HepG2 (cell line): ENCODE results near the gene ODAD4. TPM values are rescaled to one million over a fixed set of nuclear protein-coding genes. Genes with fewer than 3 reads are reported as not detected.
A peak's percentile ranks its signal among the peaks of the same experiment; 100 is the strongest.

Experiments
- ATF1 ChIP-seq: IDR thresholded peaks from 2 replicates; pipeline ENCODE4 v1.6.1; 2016; ENCODE audit warnings: mild to moderate bottlenecking, control low read depth
- CC2D1A ChIP-seq: sonication (generic); formaldehyde crosslinking; IDR thresholded peaks from 2 replicates; pipeline ENCODE4 v1.8.1; 2023; ENCODE audit warnings: mild to moderate bottlenecking, missing genetic modification reagents
- FOXO1 ChIP-seq: sonication (generic); formaldehyde crosslinking; IDR thresholded peaks from 2 replicates; pipeline ENCODE4 v1.4.0; 2020; ENCODE audit warnings: missing genetic modification reagents
- HOXA5 ChIP-seq: sonication (generic); formaldehyde crosslinking; IDR thresholded peaks from 2 replicates; pipeline ENCODE4 v1.4.0; 2020; ENCODE audit warnings: missing genetic modification reagents
- KLF9 ChIP-seq: IDR thresholded peaks from 2 replicates; pipeline ENCODE4 v1.6.1; 2016; ENCODE audit warnings: low read depth
- MIER2 ChIP-seq: IDR thresholded peaks from 2 replicates; pipeline ENCODE4 v1.6.1; 2016; ENCODE audit warnings: missing biosample characterization, missing genetic modification reagents
- NFE2L2 ChIP-seq: fragments of 150-350 bp; IDR thresholded peaks from 2 replicates; pipeline ENCODE4 v1.6.1; 2014; ENCODE audit warnings: low read length
- PAF1 ChIP-seq: IDR thresholded peaks from 2 replicates; pipeline ENCODE4 v1.6.1; 2016; ENCODE audit warnings: missing genetic modification reagents, missing compliant biosample characterization
- PTBP1 ChIP-seq: fragments of 200-400 bp; formaldehyde crosslinking; IDR thresholded peaks from 2 replicates; pipeline ENCODE4 v1.6.1; 2018; ENCODE audit warnings: low read length, low read depth; ENCODE audit not compliant: poor library complexity, severe bottlenecking
- RNF2 ChIP-seq: fragments of 450-650 bp; conservative IDR thresholded peaks from 2 replicates; pipeline ENCODE4 v1.6.1; 2016; ENCODE audit warnings: low read depth
- STAG1 ChIP-seq: sonication (generic); formaldehyde crosslinking; IDR thresholded peaks from 2 replicates; pipeline ENCODE4 v1.4.0; 2020; ENCODE audit warnings: missing genetic modification reagents
- ZKSCAN1 ChIP-seq: fragments of 150-350 bp; IDR thresholded peaks from 2 replicates; pipeline ENCODE4 v1.6.1; 2014; ENCODE audit warnings: low read length
- ZNF674 ChIP-seq: sonication (generic); formaldehyde crosslinking; IDR thresholded peaks from 2 replicates; pipeline ENCODE4 v1.5.0; 2020; ENCODE audit warnings: low read depth, mild to moderate bottlenecking, missing genetic modification reagents
- ZNF7 ChIP-seq: IDR thresholded peaks from 2 replicates; pipeline ENCODE4 v1.6.1; 2016; ENCODE audit warnings: missing biosample characterization, missing genetic modification reagents
- ZNF703 ChIP-seq: sonication (generic); formaldehyde crosslinking; IDR thresholded peaks from 2 replicates; pipeline ENCODE4 v1.5.1; 2020; ENCODE audit warnings: missing genetic modification reagents, mild to moderate bottlenecking, moderate library complexity, borderline replicate concordance
- ZNF724P ChIP-seq: sonication (generic); formaldehyde crosslinking; IDR thresholded peaks from 2 replicates; pipeline ENCODE4 v1.8.0; 2022; ENCODE audit warnings: missing genetic modification reagents, borderline replicate concordance
- polyA plus RNA-seq, 8 experiments: library from polyadenylated mRNA; depleted of rRNA in 3 of 8; stranded (reverse) in 7 of 8; unstranded in 1 of 8; fragments of >200 nt; fragmentation: Illumina TruSeq in 4 of 8; extraction: Trizol in 4 of 8; gene quantifications; 2 replicates each; pipeline versions ENCODE4 v1.2.1 to v1.2.3, GENCODE V29; 2011 to 2016; ENCODE audit warnings: low read depth in 4 of 8, missing spikeins in 1 of 8, mixed read lengths in 1 of 8; ENCODE audit not compliant: insufficient read depth in 1 of 8
- total RNA-seq, 5 experiments: library from RNA; depleted of rRNA; stranded (reverse); fragments of >200 nt; fragmentation: Illumina TruSeq; extraction: Trizol; gene quantifications; 2 replicates each; pipeline ENCODE4 v1.2.3, GENCODE V29; 2016; ENCODE audit warnings: low read depth in 1 of 5
- TF ChIP-seq, protein P1 (sequence below): sonication (generic); formaldehyde crosslinking; IDR thresholded peaks from 2 replicates; pipeline ENCODE4 v1.9.0; 2021; ENCODE audit warnings: missing genetic modification reagents, borderline replicate concordance
- TF ChIP-seq, protein P2 (sequence below): sonication (generic); formaldehyde crosslinking; IDR thresholded peaks from 2 replicates; pipeline ENCODE4 v1.4.0; 2020; ENCODE audit warnings: missing genetic modification reagents, borderline replicate concordance
- TF ChIP-seq, protein P3 (sequence below): sonication (generic); formaldehyde crosslinking; IDR thresholded peaks from 2 replicates; pipeline ENCODE4 v1.4.0; 2020; ENCODE audit warnings: mild to moderate bottlenecking, missing genetic modification reagents, borderline replicate concordance
- TF ChIP-seq, protein P4 (sequence below): sonication (generic); formaldehyde crosslinking; IDR thresholded peaks from 2 replicates; pipeline ENCODE4 v1.8.1; 2023; ENCODE audit warnings: missing genetic modification reagents, inconsistent platforms, borderline replicate concordance
- TF ChIP-seq, protein P5 (sequence below): IDR thresholded peaks from 2 replicates; pipeline ENCODE4 v1.6.1; 2016; ENCODE audit warnings: low read depth, control low read depth

ODAD4 gene
- total and polyA plus RNA-seq, 2 of the 13 experiments (the other 11 are each of a cell fraction or from before 2014, with no cell fraction given), result 0.48 to 0.53 TPM

DNA sequence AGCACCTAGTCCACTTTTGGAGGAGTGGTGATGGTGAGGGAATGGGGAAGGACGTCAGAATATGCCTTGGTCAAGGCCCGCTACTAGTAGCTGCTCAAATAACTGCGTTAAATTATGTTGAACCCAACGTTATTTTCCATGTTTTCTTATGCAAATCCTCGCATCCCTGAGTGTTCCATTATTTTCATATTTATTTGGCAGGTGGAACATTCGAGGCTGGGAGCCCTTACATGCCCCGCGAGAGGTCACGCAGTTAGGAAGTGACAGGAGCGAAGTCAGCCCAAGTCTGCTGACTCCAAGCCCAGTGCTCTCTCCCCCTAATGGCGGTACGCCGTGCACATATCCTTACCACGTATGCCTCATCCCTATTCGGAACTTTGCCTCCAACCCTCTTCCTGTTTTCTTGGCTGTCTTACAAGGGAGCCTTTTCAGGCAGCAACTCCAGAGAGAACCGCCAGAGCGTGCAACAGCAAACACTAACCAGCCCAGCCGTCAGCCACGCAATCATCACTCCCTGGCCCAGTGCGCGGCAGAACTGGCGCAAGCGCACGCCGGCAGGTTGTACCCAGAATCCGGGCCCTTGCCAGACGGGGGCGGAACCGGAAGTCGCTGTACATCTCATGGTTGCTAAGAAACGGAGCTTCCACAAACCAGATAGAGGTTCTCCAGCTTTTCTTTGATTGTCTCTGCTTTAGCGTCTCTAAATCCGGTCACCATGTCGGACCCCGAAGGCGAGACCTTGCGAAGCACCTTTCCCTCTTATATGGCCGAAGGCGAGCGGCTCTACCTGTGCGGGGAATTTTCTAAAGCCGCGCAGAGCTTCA is at the start of gene ODAD4 (continued):
- TF ChIP-seq RNF2, result peak; percentile 64; the same call in 1 of the 2 replicates
- TF ChIP-seq, protein P1, sequence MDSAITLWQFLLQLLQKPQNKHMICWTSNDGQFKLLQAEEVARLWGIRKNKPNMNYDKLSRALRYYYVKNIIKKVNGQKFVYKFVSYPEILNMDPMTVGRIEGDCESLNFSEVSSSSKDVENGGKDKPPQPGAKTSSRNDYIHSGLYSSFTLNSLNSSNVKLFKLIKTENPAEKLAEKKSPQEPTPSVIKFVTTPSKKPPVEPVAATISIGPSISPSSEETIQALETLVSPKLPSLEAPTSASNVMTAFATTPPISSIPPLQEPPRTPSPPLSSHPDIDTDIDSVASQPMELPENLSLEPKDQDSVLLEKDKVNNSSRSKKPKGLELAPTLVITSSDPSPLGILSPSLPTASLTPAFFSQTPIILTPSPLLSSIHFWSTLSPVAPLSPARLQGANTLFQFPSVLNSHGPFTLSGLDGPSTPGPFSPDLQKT, result no peak
- no peak for TF ChIP-seq ZNF674 (CRISPR knock-in tag)
- TF ChIP-seq, protein P2, sequence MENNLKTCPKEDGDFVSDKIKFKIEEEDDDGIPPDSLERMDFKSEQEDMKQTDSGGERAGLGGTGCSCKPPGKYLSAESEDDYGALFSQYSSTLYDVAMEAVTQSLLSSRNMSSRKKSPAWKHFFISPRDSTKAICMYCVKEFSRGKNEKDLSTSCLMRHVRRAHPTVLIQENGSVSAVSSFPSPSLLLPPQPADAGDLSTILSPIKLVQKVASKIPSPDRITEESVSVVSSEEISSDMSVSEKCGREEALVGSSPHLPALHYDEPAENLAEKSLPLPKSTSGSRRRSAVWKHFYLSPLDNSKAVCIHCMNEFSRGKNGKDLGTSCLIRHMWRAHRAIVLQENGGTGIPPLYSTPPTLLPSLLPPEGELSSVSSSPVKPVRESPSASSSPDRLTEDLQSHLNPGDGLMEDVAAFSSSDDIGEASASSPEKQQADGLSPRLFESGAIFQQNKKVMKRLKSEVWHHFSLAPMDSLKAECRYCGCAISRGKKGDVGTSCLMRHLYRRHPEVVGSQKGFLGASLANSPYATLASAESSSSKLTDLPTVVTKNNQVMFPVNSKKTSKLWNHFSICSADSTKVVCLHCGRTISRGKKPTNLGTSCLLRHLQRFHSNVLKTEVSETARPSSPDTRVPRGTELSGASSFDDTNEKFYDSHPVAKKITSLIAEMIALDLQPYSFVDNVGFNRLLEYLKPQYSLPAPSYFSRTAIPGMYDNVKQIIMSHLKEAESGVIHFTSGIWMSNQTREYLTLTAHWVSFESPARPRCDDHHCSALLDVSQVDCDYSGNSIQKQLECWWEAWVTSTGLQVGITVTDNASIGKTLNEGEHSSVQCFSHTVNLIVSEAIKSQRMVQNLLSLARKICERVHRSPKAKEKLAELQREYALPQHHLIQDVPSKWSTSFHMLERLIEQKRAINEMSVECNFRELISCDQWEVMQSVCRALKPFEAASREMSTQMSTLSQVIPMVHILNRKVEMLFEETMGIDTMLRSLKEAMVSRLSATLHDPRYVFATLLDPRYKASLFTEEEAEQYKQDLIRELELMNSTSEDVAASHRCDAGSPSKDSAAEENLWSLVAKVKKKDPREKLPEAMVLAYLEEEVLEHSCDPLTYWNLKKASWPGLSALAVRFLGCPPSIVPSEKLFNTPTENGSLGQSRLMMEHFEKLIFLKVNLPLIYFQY (CRISPR knock-in tag), result peak; percentile 92; the same call in 1 of the 2 replicates
- no peak for TF ChIP-seq ZKSCAN1
- TF ChIP-seq PAF1 (CRISPR knock-in tag), result no peak
- no peak for TF ChIP-seq PTBP1
- TF ChIP-seq MIER2 (CRISPR knock-in tag), result peak; percentile 77
- TF ChIP-seq HOXA5 (CRISPR knock-in tag), result peak; percentile 95
- TF ChIP-seq, protein P3, sequence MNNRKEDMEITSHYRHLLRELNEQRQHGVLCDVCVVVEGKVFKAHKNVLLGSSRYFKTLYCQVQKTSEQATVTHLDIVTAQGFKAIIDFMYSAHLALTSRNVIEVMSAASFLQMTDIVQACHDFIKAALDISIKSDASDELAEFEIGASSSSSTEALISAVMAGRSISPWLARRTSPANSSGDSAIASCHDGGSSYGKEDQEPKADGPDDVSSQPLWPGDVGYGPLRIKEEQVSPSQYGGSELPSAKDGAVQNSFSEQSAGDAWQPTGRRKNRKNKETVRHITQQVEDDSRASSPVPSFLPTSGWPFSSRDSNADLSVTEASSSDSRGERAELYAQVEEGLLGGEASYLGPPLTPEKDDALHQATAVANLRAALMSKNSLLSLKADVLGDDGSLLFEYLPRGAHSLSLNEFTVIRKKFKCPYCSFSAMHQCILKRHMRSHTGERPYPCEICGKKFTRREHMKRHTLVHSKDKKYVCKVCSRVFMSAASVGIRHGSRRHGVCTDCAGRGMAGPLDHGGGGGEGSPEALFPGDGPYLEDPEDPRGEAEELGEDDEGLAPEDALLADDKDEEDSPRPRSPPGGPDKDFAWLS, result 0 out of 2 replicates have a peak, but pooled peaks have one; percentile 68
- peak; percentile 68; the same call in 1 of the 2 replicates for TF ChIP-seq ZNF724P (CRISPR knock-in tag)
- 0 out of 2 replicates have a peak, but pooled peaks have one; percentile 30 for TF ChIP-seq ZNF7 (CRISPR knock-in tag)
- TF ChIP-seq FOXO1 (CRISPR knock-in tag), result peak; percentile 89
- TF ChIP-seq NFE2L2, result no peak
- TF ChIP-seq KLF9, result no peak; the same call in 1 of the 2 replicates
- no peak for TF ChIP-seq ATF1 (CRISPR knock-in tag)
- peak; percentile 73 for TF ChIP-seq STAG1 (CRISPR knock-in tag)
- TF ChIP-seq CC2D1A (CRISPR knock-in tag), result no peak
- TF ChIP-seq ZNF703, result no peak
- TF ChIP-seq, protein P4, sequence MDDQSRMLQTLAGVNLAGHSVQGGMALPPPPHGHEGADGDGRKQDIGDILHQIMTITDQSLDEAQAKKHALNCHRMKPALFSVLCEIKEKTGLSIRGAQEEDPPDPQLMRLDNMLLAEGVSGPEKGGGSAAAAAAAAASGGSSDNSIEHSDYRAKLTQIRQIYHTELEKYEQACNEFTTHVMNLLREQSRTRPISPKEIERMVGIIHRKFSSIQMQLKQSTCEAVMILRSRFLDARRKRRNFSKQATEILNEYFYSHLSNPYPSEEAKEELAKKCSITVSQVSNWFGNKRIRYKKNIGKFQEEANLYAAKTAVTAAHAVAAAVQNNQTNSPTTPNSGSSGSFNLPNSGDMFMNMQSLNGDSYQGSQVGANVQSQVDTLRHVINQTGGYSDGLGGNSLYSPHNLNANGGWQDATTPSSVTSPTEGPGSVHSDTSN (CRISPR knock-in tag), result no peak
- TF ChIP-seq, protein P5, sequence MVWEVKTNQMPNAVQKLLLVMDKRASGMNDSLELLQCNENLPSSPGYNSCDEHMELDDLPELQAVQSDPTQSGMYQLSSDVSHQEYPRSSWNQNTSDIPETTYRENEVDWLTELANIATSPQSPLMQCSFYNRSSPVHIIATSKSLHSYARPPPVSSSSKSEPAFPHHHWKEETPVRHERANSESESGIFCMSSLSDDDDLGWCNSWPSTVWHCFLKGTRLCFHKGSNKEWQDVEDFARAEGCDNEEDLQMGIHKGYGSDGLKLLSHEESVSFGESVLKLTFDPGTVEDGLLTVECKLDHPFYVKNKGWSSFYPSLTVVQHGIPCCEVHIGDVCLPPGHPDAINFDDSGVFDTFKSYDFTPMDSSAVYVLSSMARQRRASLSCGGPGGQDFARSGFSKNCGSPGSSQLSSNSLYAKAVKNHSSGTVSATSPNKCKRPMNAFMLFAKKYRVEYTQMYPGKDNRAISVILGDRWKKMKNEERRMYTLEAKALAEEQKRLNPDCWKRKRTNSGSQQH (CRISPR knock-in tag), result peak; percentile 57; the same call in 1 of the 2 replicates
